ENCODE results near the gene CLSTN2.

The CLSTN2 gene

DNA sequence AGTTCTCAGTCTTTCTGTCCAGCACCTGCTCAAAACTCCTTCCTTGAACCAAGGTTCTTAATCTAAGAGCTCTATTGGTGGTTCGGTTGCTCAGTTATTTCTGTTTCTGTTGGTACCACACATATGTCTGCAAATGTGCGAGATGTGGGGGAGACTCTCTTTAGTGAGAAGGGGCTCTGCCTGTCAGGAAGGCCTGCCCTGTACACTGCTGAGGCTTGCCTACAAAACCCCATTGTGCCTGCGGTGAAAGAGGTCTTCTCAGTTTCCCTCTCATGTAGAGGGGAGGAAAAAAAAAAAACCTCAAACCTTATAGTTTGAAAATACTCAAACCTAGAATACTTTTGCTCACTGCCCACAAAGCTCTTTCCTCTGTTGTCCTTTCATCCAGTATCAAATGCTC lies 142.4 kb downstream of the CLSTN2 start:
- Histone ChIP-seq H3K4me1 (ENCODE audit: control insufficient read depth, insufficient read depth, low read length, poor library complexity, severe bottlenecking) (no peaks in the 10 kb centered on the region), H3K9me3 (ENCODE audit: control insufficient read depth, low read length) (no peaks in the 10 kb centered on the region), H3K27ac (ENCODE audit: low read depth, low read length, severe bottlenecking) (no peak overlapping the region), H3K4me3 (ENCODE audit: extremely low read depth, insufficient read depth, low read length, poor library complexity, severe bottlenecking) (no peak overlapping the region), H3K36me3 (ENCODE audit: control insufficient read depth, insufficient read depth, low read length) (no peaks in the 10 kb centered on the region)
- WGBS, 2 experiments (ENCODE audit: insufficient coverage in 2 of 2) = no CpG with 5 or more reads among the region's 3 CpGs

DNA sequence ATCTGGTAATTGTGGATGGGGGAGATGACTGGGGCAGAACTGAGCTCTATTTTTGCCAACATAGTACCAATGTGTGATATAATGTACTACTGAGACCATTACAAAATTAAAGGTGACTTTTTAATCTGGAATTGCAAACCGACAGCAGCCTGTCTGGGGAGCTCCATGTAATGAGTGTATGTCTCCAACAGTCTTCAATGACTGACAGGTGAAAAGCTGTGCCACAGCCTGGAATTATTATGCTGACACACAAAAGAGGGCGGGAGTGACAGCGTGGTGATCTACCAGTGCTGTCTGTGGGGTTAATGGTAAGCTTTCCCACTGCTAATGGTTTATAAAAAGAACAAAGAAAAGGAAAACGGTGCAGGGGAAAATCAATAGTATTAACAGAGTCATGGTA lies 143.4 kb downstream of the CLSTN2 start:
- Histone ChIP-seq H3K27ac (ENCODE audit: low read depth, low read length, severe bottlenecking) (no peak overlapping the region), H3K36me3 (ENCODE audit: control insufficient read depth, insufficient read depth, low read length) (no peaks in the 10 kb centered on the region), H3K9me3 (ENCODE audit: control insufficient read depth, low read length) (no peaks in the 10 kb centered on the region), H3K4me1 (ENCODE audit: control insufficient read depth, insufficient read depth, low read length, poor library complexity, severe bottlenecking) (no peaks in the 10 kb centered on the region), H3K4me3 (ENCODE audit: extremely low read depth, insufficient read depth, low read length, poor library complexity, severe bottlenecking) (no peak overlapping the region)
- WGBS, 2 experiments (ENCODE audit: insufficient coverage in 2 of 2) = 86 to 88% methylated on average over 3 to 4 of the region's 4 CpGs

DNA sequence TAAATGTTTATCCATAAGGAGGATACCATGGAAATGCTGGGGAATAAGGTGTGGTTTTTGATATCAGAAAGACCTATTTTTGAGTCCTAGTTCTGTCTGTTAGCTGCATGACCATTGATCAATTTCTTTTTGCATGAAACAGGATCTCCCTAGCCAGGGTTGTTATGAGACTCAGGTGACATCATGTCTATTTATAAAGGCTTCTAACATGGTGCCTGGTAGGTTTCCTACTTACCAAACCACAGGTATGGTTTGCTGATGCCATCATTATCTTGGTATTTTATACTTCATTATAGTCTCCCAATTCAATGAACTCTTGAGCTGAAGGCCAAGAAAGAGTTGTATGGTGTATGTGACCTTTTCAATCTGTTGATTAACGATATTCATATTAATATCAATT lies 144.0 kb downstream of the CLSTN2 start:
- Histone ChIP-seq H3K36me3 (ENCODE audit: control insufficient read depth, insufficient read depth, low read length) (no peaks in the 10 kb centered on the region), H3K27ac (ENCODE audit: low read depth, low read length, severe bottlenecking) (no peak overlapping the region), H3K9me3 (ENCODE audit: control insufficient read depth, low read length) (no peaks in the 10 kb centered on the region), H3K4me3 (ENCODE audit: extremely low read depth, insufficient read depth, low read length, poor library complexity, severe bottlenecking) (no peak overlapping the region), H3K4me1 (ENCODE audit: control insufficient read depth, insufficient read depth, low read length, poor library complexity, severe bottlenecking) (no peaks in the 10 kb centered on the region)
- no CpG with 5 or more reads among the region's 1 CpG for WGBS, 2 experiments (ENCODE audit: insufficient coverage in 2 of 2)

DNA sequence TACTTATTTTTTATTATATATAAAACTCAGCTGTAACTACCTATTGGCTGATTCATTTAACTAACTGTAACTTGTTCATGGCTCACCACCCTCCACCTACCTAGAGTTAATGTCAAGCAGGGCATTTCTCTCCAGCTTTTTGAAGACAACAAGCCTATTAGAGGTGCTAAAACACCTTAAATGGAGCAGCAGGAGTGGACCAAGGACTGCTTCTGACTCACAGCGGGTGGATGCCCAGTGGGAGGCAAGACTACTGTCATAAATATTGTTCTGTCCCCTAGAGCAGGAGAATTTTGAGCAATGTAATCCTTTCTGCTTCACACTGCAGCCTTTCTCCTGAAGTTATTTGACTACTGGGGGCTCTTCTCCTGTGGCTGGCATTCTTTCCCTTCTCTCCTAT lies 146.9 kb downstream of the CLSTN2 start:
- 67 to 78% methylated on average over 1 of the region's 1 CpG for WGBS, 2 experiments (ENCODE audit: insufficient coverage in 2 of 2)
- Histone ChIP-seq H3K27ac (ENCODE audit: low read depth, low read length, severe bottlenecking) (no peak overlapping the region), H3K4me1 (ENCODE audit: control insufficient read depth, insufficient read depth, low read length, poor library complexity, severe bottlenecking) (no peaks in the 10 kb centered on the region), H3K9me3 (ENCODE audit: control insufficient read depth, low read length) (no peaks in the 10 kb centered on the region), H3K36me3 (ENCODE audit: control insufficient read depth, insufficient read depth, low read length) (no peaks in the 10 kb centered on the region), H3K4me3 (ENCODE audit: extremely low read depth, insufficient read depth, low read length, poor library complexity, severe bottlenecking) (no peak overlapping the region)

DNA sequence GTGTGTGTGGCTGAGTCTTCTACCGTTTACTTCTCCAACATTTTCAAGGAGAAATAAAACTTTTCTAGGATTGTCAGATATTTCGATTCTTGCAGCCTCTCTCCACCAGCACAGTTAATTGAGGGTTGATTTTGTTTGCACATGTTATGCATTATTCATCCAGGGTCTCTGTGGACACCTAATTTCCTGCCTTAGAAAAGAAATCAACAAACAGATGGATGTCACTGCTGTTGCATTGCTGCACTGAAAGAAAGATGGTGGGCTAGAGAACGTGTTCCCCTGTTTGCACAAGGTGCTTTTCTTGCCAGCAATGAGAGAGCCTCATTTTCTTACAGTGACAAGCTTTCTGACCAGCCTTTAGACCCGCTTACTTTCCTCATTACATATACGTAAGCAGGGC lies 150.0 kb downstream of the CLSTN2 start:
- H3K4me3 ChIP-seq (ENCODE audit: extremely low read depth, insufficient read depth, low read length, poor library complexity, severe bottlenecking) = no peak overlapping the region
- WGBS, 2 experiments (ENCODE audit: insufficient coverage in 2 of 2) = 85 to 91% methylated on average over 1 to 3 of the region's 5 CpGs

DNA sequence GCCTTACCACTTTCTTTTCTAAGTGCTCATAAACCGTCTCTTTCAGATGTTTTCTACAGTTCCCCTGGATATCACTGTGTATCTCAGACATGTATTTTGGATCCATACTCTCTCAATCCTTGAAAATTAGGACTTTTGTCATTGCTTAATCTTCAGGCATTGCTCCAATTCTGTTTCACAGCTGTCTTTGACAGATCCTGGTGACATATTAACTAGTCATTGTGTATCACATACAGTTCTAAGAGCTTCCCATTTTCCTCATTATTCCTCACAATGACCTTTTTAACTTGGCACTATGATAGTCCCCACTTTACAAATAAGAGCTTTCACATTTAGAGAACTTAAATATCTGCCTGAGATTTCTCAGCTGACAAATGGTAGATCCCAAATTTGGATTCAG lies 151.7 kb downstream of the CLSTN2 start:
- Histone ChIP-seq H3K27ac (ENCODE audit: low read depth, low read length, severe bottlenecking) (no peak overlapping the region), H3K9me3 (ENCODE audit: control insufficient read depth, low read length) (peaks cover 3% of the 10 kb centered on the region), H3K4me1 (ENCODE audit: control insufficient read depth, insufficient read depth, low read length, poor library complexity, severe bottlenecking) (no peaks in the 10 kb centered on the region), H3K36me3 (ENCODE audit: control insufficient read depth, insufficient read depth, low read length) (no peaks in the 10 kb centered on the region), H3K4me3 (ENCODE audit: extremely low read depth, insufficient read depth, low read length, poor library complexity, severe bottlenecking) (no peak overlapping the region)
- 78 to 86% methylated on average over 1 of the region's 1 CpG for WGBS, 2 experiments (ENCODE audit: insufficient coverage in 2 of 2)

More for the DNA sequence above, 150.0 kb downstream of the CLSTN2 start:
- no peaks in the 10 kb centered on the region for H3K36me3 ChIP-seq (ENCODE audit: control insufficient read depth, insufficient read depth, low read length)
- no peaks in the 10 kb centered on the region for H3K4me1 ChIP-seq (ENCODE audit: control insufficient read depth, insufficient read depth, low read length, poor library complexity, severe bottlenecking)
- peaks cover 3% of the 10 kb centered on the region for H3K9me3 ChIP-seq (ENCODE audit: control insufficient read depth, low read length)
- no peak overlapping the region for H3K27ac ChIP-seq (ENCODE audit: low read depth, low read length, severe bottlenecking)

DNA sequence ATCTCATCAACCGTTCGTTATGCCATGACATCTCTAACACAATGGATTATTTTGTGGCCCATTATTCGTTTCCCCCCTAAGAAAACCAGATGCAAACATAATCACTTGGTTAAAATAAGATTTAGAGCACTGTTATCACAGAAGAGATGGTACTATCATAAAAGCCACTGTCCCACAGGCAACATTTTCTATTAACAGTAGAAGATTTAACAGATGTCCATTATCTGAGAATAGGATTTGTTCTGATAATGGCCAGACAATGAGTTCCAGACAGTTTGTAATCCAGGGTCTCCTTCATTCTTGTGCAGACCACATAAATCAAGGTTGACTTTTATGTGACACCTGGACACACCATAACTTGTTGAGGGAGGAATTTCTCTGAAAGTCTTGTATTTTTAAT lies 153.1 kb downstream of the CLSTN2 start:
- 83% methylated on average over 1 of the region's 3 CpGs; no CpG with 5 or more reads in 1 of the 2 experiments for WGBS, 2 experiments (ENCODE audit: insufficient coverage in 2 of 2)
- no peaks in the 10 kb centered on the region for H3K36me3 ChIP-seq (ENCODE audit: control insufficient read depth, insufficient read depth, low read length)
- H3K27ac ChIP-seq (ENCODE audit: low read depth, low read length, severe bottlenecking) = no peak overlapping the region
- no peaks in the 10 kb centered on the region for H3K4me1 ChIP-seq (ENCODE audit: control insufficient read depth, insufficient read depth, low read length, poor library complexity, severe bottlenecking)
- H3K9me3 ChIP-seq (ENCODE audit: control insufficient read depth, low read length) = peaks cover 3% of the 10 kb centered on the region
- no peak overlapping the region for H3K4me3 ChIP-seq (ENCODE audit: extremely low read depth, insufficient read depth, low read length, poor library complexity, severe bottlenecking)

DNA sequence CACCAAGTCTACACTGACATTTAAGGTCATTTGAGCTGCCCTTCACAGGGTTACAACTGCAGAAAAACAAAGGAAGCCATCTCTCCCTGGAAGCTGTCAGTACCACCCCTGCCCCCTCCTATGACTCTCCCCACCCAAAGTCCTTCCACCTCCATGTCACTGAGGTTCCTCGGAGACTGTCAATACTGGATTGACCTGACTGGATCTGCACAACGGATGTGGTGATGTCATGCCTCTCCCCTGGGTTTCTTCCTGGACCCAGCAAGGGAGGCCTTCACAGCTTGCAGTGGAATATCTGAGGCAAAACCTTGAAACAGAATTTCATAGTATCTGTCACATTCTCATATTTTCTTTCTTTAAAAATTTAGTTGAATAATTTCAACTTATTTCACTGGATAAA lies 153.5 kb downstream of the CLSTN2 start:
- Histone ChIP-seq H3K36me3 (ENCODE audit: control insufficient read depth, insufficient read depth, low read length) (no peaks in the 10 kb centered on the region), H3K27ac (ENCODE audit: low read depth, low read length, severe bottlenecking) (no peak overlapping the region), H3K4me1 (ENCODE audit: control insufficient read depth, insufficient read depth, low read length, poor library complexity, severe bottlenecking) (no peaks in the 10 kb centered on the region), H3K9me3 (ENCODE audit: control insufficient read depth, low read length) (peaks cover 3% of the 10 kb centered on the region), H3K4me3 (ENCODE audit: extremely low read depth, insufficient read depth, low read length, poor library complexity, severe bottlenecking) (no peak overlapping the region)
- WGBS, 2 experiments (ENCODE audit: insufficient coverage in 2 of 2) = 71% methylated on average over 2 of the region's 2 CpGs; no CpG with 5 or more reads in 1 of the 2 experiments

DNA sequence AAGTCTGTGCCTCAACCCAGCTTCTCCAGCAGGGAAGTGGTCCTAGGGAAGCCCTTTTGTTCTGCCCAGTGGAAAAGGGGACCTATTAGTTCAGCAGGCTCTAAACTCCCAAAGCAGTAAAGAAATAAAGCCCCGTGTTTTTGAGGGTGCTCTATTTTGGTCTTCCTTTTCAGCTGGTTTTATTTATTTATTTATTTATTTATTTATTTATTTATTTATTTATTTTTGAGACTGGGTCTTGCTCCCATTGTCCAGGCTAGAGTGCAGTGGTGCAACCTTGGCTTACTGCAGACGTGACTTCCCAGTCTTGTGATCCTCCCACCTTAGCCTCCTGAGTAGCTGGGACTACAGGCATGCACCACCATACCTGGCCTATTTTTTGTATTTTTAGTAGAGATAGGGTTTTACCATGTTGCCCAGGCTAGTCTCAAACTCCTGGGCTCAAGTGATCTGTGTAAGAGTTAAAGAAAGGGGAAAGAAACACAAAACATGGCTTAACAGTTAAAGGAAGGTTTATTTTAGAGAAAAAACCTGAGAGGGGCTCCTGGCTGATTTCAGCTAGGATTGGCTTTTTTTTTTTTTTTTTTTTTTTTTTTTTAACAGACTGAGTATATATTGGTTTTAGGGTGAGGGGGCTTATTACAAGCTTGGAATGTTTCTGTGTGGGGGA lies 154.6 kb downstream of the CLSTN2 start:
- H3K4me1 ChIP-seq (ENCODE audit: control insufficient read depth, insufficient read depth, low read length, poor library complexity, severe bottlenecking) = no peaks in the 10 kb centered on the region
- no peaks in the 10 kb centered on the region for H3K36me3 ChIP-seq (ENCODE audit: control insufficient read depth, insufficient read depth, low read length)
- WGBS, 2 experiments (ENCODE audit: insufficient coverage in 2 of 2) = no CpG with 5 or more reads among the region's 2 CpGs
- H3K9me3 ChIP-seq (ENCODE audit: control insufficient read depth, low read length) = peaks cover 3% of the 10 kb centered on the region
- H3K27ac ChIP-seq (ENCODE audit: low read depth, low read length, severe bottlenecking) = no peak overlapping the region
- H3K4me3 ChIP-seq (ENCODE audit: extremely low read depth, insufficient read depth, low read length, poor library complexity, severe bottlenecking) = no peak overlapping the region

DNA sequence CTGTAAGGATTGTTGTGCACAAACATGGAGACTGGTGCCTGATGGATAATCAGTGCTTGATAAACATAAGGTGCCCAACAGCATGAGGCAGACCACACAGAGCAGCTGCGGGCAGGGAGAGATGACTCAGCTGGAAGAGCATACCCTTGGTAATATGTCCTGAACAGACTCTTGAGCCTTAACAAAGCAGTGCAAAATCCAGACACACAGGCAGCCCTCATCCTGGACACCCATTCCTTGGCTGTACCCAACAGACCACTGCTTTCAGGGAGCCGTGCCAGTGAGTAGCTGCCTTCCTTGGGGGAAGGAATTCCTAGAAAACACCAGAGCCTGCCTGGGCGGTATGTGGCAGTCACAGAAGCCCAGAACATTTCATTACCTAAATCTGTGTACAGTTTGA lies 156.2 kb downstream of the CLSTN2 start:
- no peak overlapping the region for H3K27ac ChIP-seq (ENCODE audit: low read depth, low read length, severe bottlenecking)
- peaks cover 3% of the 10 kb centered on the region for H3K9me3 ChIP-seq (ENCODE audit: control insufficient read depth, low read length)
- 90 to 96% methylated on average over 2 to 3 of the region's 3 CpGs for WGBS, 2 experiments (ENCODE audit: insufficient coverage in 2 of 2)
- no peaks in the 10 kb centered on the region for H3K36me3 ChIP-seq (ENCODE audit: control insufficient read depth, insufficient read depth, low read length)
- H3K4me3 ChIP-seq (ENCODE audit: extremely low read depth, insufficient read depth, low read length, poor library complexity, severe bottlenecking) = no peak overlapping the region
- H3K4me1 ChIP-seq (ENCODE audit: control insufficient read depth, insufficient read depth, low read length, poor library complexity, severe bottlenecking) = no peaks in the 10 kb centered on the region

DNA sequence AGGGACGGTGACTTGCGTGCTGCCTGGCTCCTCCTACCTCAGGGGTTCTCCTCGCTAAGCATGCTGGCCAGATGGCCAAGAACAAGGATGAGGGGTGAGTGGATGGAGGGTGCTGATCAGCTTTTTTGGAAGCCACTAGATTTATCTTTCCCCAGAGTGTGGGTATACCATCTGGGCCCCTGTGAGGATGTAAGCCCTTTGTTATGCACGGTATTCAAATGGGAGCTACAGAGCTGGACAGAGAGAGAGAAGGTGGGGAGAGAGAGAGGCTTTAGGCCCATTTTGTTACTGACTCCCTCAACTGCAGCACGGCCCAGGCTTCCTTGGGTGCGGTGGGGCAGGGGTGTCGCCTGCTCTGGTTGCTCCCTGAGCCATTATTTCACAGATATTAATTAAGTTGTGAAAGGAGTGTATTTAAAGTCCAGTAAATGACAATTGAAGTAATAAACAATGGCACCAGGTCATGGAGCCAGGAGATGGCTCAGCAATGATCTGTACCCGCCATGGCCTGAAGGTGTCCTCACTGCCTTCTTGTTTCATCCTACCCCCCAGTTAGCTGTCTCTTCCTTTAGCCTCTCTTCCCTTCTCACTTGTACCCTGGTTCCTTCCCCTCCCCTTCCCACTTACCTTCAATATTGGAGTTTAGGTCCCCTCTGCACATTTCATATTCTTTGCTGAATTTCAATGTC lies 158.0 kb downstream of the CLSTN2 start:
- Histone ChIP-seq H3K9me3 (ENCODE audit: control insufficient read depth, low read length) (peaks cover 3% of the 10 kb centered on the region), H3K4me1 (ENCODE audit: control insufficient read depth, insufficient read depth, low read length, poor library complexity, severe bottlenecking) (no peaks in the 10 kb centered on the region), H3K27ac (ENCODE audit: low read depth, low read length, severe bottlenecking) (no peak overlapping the region), H3K4me3 (ENCODE audit: extremely low read depth, insufficient read depth, low read length, poor library complexity, severe bottlenecking) (no peak overlapping the region), H3K36me3 (ENCODE audit: control insufficient read depth, insufficient read depth, low read length) (no peaks in the 10 kb centered on the region)
- 27 to 100% methylated on average over 2 to 3 of the region's 8 CpGs for WGBS, 2 experiments (ENCODE audit: insufficient coverage in 2 of 2)
